Measurements from ENCODE around the gene PIP4K2A.

- TF ChIP-seq CTCF (IDR thresholded peaks at IDR 0.05; ENCODE audit: poor library complexity), result no peak
- no peak for TF ChIP-seq EZH2phosphoT487 (IDR thresholded peaks at IDR 0.05; ENCODE audit: low read depth, severe bottlenecking, unreplicated experiment)
These were observed 87.6 kb downstream of the PIP4K2A start for GRCh38 chr10:22626784-22627183.
